OCI-M2 (cell line): ENCODE measurements around the gene BCAN.

ENCODE experiments used
- DNase-seq: peaks from one replicate; lab custom pipeline; 2025; ENCODE audit not compliant: unreplicated experiment; lab: John Stamatoyannopoulos, UW

Gene BCAN

GRCh38 chr1:156676114-156676819, 34.4 kb downstream of the BCAN start:
- DNase-seq = no peak

- DNase-seq = no peak
These were observed 35.1 kb downstream of the BCAN start, which contains the start of gene NES for GRCh38 chr1:156676820-156677615. Gene NES (minus strand): TSS chr1:156677407. CDS start chr1:156677264, 143 bp downstream.

GRCh38 chr1:156677616-156678596, 36.0 kb downstream of the BCAN start:
- DNase-seq = no peak

GRCh38 chr1:156680056-156680455, 38.1 kb downstream of the BCAN start:
- no peak for DNase-seq

GRCh38 chr1:156681196-156681960, 39.5 kb downstream of the BCAN start:
- DNase-seq = no peak

- DNase-seq = no peak
These were observed 40.4 kb downstream of the BCAN start for GRCh38 chr1:156682166-156682890.

GRCh38 chr1:156684227-156684782, 42.4 kb downstream of the BCAN start:
- DNase-seq = no peak

GRCh38 chr1:156689035-156689952, 47.4 kb downstream of the BCAN start:
- peak; percentile 66 for DNase-seq

- DNase-seq = no peak
These were observed 48.2 kb downstream of the BCAN start for GRCh38 chr1:156689953-156690674.

GRCh38 chr1:156690675-156691036, 48.7 kb downstream of the BCAN start:
- no peak for DNase-seq

GRCh38 chr1:156691191-156691590, 49.3 kb downstream of the BCAN start:
- no peak for DNase-seq

GRCh38 chr1:156691665-156692440, 49.9 kb downstream of the BCAN start:
- DNase-seq = no peak

- no peak for DNase-seq
These were observed 50.6 kb downstream of the BCAN start for GRCh38 chr1:156692441-156692924.

- DNase-seq = no peak
These were observed 51.3 kb downstream of the BCAN start for GRCh38 chr1:156692925-156693847.

- no peak for DNase-seq
These were observed 52.2 kb downstream of the BCAN start for GRCh38 chr1:156693848-156694689.
